Transverse colon (tissue), 4 donors: ENCODE data around the gene KRTAP3-2. TPM values are rescaled to one million over a fixed set of nuclear protein-coding genes. Genes with fewer than 3 reads are reported as not detected.

Experiments used
- DNase-seq: peaks from one replicate; pipeline ENCODE4 v3.0.0-alpha.2; 2019
- H3K27ac ChIP-seq, 4 donors: fragments of 200-600 bp; sonication (generic); 2 replicates each; pipeline ENCODE4 v1.5.1; 2016 to 2018; ENCODE audit warnings: inconsistent platforms in 4 of 4
- H3K27me3 ChIP-seq: fragments of 200-600 bp; sonication (generic); 2 replicates; pipeline ENCODE4 v1.5.1; 2017; ENCODE audit warnings: inconsistent platforms
- H3K36me3 ChIP-seq, 4 donors: fragments of 200-600 bp; sonication (generic); 2 replicates each; pipeline ENCODE4 v1.5.1; 2017 to 2019; ENCODE audit warnings: inconsistent platforms in 4 of 4
- H3K4me1 ChIP-seq, 4 donors: fragments of 200-600 bp; sonication (generic); 2 replicates each; pipeline ENCODE4 v1.5.1; 2017 to 2020; ENCODE audit warnings: inconsistent platforms in 4 of 4
- H3K4me3 ChIP-seq, 4 donors: fragments of 200-600 bp; sonication (generic); 1 replicate in 1 of 4; 2 replicates in 3 of 4; pipeline versions ENCODE4 v1.5.1 to v1.6.1; 2017 to 2019; ENCODE audit warnings: inconsistent platforms in 4 of 4
- H3K9me3 ChIP-seq, 2 donors: fragments of 200-600 bp; sonication (generic); 2 replicates each; pipeline ENCODE4 v1.5.1; 2017 to 2019; ENCODE audit warnings: inconsistent platforms in 2 of 2
- CTCF ChIP-seq, 5 experiments: fragments of 200-600 bp in 3 of 5; fragments of 450-650 bp in 2 of 5; sonication (generic) in 3 of 5; IDR thresholded peaks; 1 replicate in 2 of 5; 2 replicates in 3 of 5; pipeline ENCODE4 v1.5.1; 2016 to 2017; ENCODE audit warnings: antibody characterized with exemption in 5 of 5, inconsistent platforms in 3 of 5, mild to moderate bottlenecking in 2 of 5, moderate library complexity in 1 of 5
- EP300 ChIP-seq: sonication (generic); formaldehyde crosslinking; IDR thresholded peaks from one replicate; pipeline ENCODE4 v1.6.1; 2017; ENCODE audit warnings: antibody characterized with exemption, low read depth
- POLR2A ChIP-seq: fragments of 450-650 bp; IDR thresholded peaks from one replicate; pipeline ENCODE4 v1.6.1; 2016; ENCODE audit warnings: antibody characterized with exemption, mild to moderate bottlenecking, moderate library complexity
- POLR2AphosphoS5 ChIP-seq, 3 donors: sonication (generic); formaldehyde crosslinking; IDR thresholded peaks; one replicate each; pipeline ENCODE4 v1.6.1; 2016; ENCODE audit warnings: antibody characterized with exemption in 3 of 3
- WGBS, 2 donors: methylation state at CpG; one replicate each; pipeline ENCODE4 v1.1.5; 2018; ENCODE audit warnings: low coverage in 1 of 2; 5-methylcytosine and 5-hydroxymethylcytosine counted together
- in situ Hi-C, 4 donors: fragments of 200-750 bp; cut with MboI; loops; one replicate each; pipeline versions ENCODE4 v1.15.0 to v1.15.1; 2017; ENCODE audit warnings: low sequenced_read_pairs in 3 of 4, low pct_ligation_motif_present in 1 of 4, low pct_unique_long_range_greater_than_20kb in 1 of 4
- intact Hi-C: fragments of 100-400 bp; cut with DNase I; formaldehyde crosslinking; loops from one replicate; pipeline ENCODE4 v1.15.1; 2023; ENCODE audit warnings: low total_unique reads
- total RNA-seq, 4 donors: library from RNA; depleted of rRNA; stranded (reverse); fragments of >200 nt; gene quantifications; one replicate each; pipeline ENCODE4 v1.1.0, GENCODE V29; 2016

Gene KRTAP3-2
- total RNA-seq, 4 donors from 2014 or later, result not detected

DNA sequence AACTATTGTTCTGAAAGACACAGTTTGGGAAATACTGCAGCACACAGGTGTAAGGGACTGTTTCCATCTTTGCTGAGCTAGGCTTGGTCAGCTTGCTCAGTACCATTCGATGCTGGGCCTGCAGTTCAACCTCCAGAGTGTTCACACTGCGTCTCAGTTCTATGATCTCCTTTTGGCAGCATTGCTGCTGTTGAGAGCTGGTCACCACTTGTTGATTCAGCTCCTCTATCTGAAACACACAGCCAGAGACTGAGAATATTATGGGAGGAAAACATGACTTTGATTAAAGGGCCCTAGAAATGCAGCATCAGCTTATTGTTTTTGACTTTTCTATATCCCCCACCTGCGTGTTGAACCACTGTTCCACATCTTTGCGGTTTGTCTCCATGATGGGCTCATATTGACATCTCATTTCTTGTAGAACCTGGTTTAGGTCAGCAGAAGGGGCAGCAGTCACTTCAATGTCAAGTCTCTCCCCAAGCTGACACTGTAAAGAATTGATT, 37.6 kb downstream of the KRTAP3-2 start:
- H3K27ac ChIP-seq, result no peak overlapping the region
- in situ Hi-C loops, result no loop called here

GRCh38 chr17:40961591-40961990, 38.1 kb downstream of the KRTAP3-2 start:
- Histone ChIP-seq H3K4me1 (no peaks in the 10 kb centered on the region), H3K9me3 (no peaks in the 10 kb centered on the region), H3K36me3 (no peaks in the 10 kb centered on the region), H3K27ac (no peak overlapping the region), H3K27me3 (no peaks in the 10 kb centered on the region), H3K4me3 (no peak overlapping the region)
- intact Hi-C loops, result no loop called here
- 36 to 68% methylated on average over 1 of the region's 1 CpG for WGBS, 2 donors
- in situ Hi-C loops, result no loop called here
- TF ChIP-seq POLR2AphosphoS5 (IDR thresholded peaks at IDR 0.05), result no peak
- no peak for TF ChIP-seq EP300
- TF ChIP-seq CTCF (IDR thresholded peaks at IDR 0.05), result no peak
- TF ChIP-seq POLR2A, result no peak
- DNase-seq, result no peak

More for the DNA sequence above, 37.6 kb downstream of the KRTAP3-2 start:
- no peaks in the 10 kb centered on the region for H3K4me1 ChIP-seq
- no peaks in the 10 kb centered on the region for H3K36me3 ChIP-seq
- no peak overlapping the region for H3K4me3 ChIP-seq
- 82 to 100% methylated on average over 2 to 4 of the region's 4 CpGs for WGBS, 2 donors
- no peak for DNase-seq
- TF ChIP-seq CTCF (IDR thresholded peaks at IDR 0.05), result no peak
- TF ChIP-seq EP300, result no peak
- no peak for TF ChIP-seq POLR2AphosphoS5 (IDR thresholded peaks at IDR 0.05)
- no peak for TF ChIP-seq POLR2A
- intact Hi-C loops, result no loop called here
- H3K9me3 ChIP-seq, result no peaks in the 10 kb centered on the region
- no peaks in the 10 kb centered on the region for H3K27me3 ChIP-seq

DNA sequence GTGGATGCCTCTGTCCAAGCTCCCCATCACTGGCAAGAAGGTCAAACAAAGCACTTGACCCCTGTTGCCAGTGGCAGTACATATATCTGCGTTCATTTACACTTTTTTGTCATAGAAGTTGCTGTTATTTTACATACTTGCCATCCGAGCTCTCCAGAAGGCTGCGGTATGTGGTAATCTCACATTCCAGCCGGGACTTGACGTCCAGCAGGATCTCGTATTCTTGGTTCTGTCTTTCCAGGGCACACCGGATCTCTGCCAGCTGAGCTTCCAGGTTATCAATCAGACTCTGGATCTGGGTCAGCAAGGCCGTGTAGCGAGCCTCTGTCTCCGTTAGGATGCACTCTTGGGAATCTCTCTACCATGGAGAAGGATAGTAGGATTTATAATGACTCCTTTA, 39.6 kb downstream of the KRTAP3-2 start:
- WGBS, 2 donors, result 79 to 83% methylated on average over 7 to 10 of the region's 10 CpGs
- in situ Hi-C loops, result no loop called here

More for the DNA sequence above, 39.6 kb downstream of the KRTAP3-2 start:
- TF ChIP-seq POLR2A, result no peak
- TF ChIP-seq CTCF (IDR thresholded peaks at IDR 0.05), result no peak
- TF ChIP-seq EP300, result no peak
- no peak for TF ChIP-seq POLR2AphosphoS5 (IDR thresholded peaks at IDR 0.05)
- no peaks in the 10 kb centered on the region for H3K9me3 ChIP-seq
- no peaks in the 10 kb centered on the region for H3K36me3 ChIP-seq
- intact Hi-C loops, result no loop called here
- no peaks in the 10 kb centered on the region for H3K27me3 ChIP-seq
- DNase-seq, result no peak
- H3K27ac ChIP-seq, result no peak overlapping the region
- H3K4me3 ChIP-seq, result no peak overlapping the region
- no peaks in the 10 kb centered on the region for H3K4me1 ChIP-seq
